Stimulated activated CD8-positive, alpha-beta memory T cell treated with anti-CD3 and anti-CD28 coated beads, Interleukin-7, amount 100 ng/mL, for 24 hours (primary cell): Measurements from ENCODE around the gene GPATCH8.

Experiments used
- DNase-seq: peaks from one replicate; pipeline ENCODE4 v3.0.0-alpha.2; 2020; ENCODE audit warnings: low read depth

The GPATCH8 gene

DNA sequence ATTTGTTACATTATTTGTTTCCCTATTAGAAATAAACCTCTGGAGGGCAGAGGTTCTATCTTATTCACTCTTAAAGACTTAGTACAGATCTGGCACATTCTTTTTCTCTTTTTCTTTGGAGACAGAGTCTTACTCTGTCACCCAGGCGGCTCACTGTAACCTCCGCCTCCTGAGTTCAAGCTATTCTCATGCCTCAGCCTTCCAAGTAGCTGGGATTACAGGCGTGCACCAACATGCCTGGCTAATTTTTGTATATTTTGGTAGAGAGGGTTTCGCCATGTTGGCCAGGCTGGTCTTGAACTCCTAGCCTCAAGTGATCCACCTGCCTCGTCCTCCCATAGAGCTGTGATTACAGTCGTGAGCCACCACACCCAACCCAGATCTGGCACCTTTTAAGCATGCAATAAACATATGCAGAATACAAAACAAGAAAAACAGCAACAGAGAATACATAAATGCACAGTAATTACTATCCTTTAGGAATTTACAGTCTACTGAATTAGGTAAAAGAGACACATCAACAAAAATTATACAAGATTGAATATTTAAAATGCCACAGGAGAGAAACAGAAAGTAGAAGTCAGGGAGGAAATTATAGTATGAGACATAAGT is 52.1 kb downstream of the GPATCH8 start:
- no peak for DNase-seq

DNA sequence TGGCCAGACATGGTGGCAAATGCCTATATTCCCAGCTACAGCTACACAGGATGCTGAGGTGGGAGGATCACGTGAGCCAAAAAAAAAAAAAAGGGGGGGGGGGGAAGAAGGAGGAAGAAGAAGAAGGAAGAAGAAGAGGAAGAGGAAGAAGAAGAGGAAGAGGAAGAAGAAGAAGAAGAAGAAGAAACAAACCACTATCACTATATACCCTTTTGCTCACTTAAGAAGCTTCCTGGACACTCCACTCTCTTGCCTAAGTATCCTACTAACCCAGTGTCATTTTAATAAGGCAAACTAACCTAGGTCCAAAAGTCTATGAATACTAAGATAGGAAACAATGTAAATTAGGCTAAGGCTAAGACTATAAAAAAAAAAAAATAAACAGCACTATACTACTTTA is 54.8 kb downstream of the GPATCH8 start:
- DNase-seq, result no peak

DNA sequence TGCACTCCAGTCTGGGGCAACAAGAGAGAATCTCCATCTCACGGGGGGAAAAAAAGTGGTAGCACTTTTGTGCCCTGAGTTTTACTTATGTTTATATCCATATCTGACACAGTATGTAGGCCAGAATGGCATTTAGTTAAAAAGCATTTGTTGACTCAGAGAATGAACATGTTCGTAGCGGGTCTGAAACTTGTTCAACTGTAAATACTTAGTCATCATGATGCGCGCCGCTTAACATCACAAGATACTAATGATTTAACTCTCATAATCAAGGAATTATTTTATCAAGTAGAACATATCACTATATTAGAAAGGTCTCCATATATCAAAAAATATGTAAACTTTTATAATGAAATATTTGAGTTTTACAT is 58.5 kb downstream of the GPATCH8 start:
- no peak for DNase-seq

DNA sequence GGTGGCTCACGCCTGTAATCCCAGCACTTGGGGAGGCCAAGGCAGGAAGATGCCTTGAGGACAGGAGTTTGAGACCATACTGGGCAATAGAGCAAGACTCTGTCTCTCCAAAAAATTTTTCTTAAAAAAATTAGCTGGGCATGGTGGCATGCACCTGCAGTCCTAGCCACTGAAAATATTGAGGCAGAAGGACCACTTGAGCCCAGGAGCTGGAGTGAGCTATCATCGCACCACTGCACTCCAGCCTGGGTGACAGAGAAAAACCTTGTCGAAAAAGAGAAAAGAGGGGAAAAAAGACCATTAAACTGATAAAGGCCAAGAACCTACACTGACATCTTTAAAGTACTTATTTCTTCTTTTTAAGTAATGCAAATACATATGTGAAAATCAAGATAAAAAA is 60.4 kb downstream of the GPATCH8 start:
- no peak for DNase-seq

DNA sequence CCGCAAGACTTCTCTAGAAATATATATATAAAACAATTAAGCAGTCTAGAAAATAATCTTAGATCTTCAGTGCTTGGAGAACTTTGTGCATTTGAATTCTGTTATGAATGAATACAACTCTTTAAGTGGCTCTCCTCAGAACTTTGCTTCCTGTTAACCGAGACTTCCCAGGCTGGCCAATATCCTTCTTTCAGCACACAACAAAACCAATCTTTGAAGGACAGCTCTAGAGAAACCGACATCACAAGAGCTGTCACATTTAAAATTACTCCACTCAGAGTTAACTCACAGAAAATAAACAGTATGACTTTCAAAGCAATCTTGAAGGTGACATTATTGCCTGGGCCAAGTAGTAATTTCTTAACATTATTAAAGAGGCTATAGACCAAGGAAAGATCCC is 64.0 kb downstream of the GPATCH8 start:
- DNase-seq, result no peak

DNA sequence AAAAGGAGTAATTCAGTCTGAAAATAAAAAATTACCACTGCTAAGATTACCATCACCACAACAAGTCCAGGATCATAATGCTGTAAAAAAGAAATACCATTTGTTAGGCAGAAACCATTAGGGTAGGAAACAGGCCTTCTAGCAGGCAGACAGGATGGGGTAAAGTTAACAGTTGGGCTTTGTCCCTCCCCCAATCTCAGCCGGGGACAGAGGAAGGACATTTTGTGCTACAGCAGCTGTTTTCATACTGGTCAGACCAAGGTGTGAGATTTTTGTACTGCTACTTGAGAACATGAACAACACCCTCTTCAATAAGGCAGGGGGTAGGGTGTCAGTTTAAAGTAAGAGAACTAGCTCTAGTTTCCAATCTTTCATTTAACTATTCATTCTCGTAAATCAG is 64.6 kb downstream of the GPATCH8 start:
- DNase-seq, result no peak

DNA sequence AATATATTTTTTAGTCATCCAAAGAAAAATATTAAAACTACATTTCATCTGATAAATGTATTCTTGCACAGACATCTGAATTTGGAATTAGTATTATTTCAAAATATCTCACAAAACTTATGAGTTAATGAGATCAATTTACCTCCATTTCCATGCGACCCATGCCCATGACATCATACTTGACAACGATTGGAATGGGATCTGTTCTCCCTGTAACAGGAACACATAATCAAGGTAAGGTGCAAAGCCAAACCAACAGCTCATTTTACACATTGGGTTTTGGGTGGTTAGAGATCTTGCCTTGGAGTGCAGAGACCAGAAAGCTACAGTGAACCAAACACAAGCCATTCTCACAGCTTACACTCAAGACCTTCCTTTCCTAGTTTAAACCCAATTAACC is 66.9 kb downstream of the GPATCH8 start:
- DNase-seq, result no peak

DNA sequence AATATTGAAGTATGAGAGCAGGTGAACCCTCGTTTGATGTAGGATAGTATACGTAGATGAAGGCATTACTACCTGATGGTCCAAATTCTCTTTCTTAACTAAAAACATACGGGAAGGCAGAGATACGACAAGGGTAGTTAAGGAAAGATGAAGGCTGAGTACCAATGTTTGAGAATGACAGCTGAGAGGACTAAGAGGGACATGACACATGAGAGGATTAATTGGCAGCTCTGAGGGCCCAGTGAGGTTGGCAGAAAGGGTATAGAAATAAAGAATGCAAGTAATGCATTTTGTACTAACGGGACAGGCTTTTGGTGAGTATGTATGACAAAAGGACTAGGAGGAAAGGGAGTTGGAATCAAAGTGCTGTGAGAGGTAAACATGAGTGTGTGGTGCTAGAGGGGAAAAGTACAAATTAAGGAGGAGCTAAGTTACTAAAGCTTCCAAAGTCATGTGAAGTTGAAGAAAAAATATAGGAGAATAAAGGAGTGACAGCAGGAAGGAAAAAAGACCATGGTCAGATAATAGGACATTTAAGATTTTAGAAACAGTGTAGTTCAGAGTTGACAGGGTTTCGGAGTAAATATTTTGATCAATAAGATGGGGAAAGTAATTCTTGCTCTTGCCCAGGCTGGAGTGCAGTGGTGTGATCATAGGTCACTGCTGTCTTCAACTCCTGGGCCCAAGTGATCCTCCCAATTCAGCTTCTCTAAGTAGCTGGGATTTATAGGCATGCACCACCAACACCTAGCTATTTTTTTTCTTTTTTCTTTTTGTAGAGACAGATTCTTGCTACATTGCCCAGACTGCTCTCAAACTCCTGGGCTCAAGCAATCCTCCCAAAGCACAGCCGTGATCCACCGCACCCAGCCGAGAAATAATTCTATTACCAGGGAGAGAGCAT is 70.7 kb downstream of the GPATCH8 start:
- DNase-seq, result no peak

DNA sequence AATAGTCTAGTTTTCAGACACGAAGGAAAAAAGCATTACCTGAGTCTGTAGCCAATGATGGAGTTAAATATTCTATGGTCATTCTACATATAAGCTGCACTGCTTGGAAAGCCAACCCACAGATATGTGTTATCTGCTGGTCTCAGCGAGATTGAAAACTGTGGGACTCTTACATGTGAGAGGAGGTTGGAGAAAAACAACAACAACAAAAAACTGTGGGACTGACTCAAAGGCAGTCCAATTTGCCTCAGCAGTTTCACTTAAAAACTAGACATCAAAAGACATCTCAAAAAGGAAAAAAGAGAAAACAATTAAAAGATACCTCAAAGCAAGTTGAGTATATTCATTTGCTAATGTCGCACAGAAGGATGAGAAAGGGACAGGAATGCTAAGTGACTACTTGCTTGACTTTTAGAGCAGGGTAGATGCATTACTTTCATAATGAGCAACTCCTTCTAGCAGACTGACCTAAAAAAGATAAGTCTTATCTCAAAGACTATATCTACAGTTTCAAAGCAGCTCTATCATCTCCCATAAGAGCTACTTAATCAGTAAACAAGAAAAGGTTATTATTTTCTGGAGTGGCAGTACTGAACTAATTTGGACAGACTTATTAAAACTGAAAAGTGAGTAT is 78.3 kb downstream of the GPATCH8 start:
- DNase-seq, result no peak

DNA sequence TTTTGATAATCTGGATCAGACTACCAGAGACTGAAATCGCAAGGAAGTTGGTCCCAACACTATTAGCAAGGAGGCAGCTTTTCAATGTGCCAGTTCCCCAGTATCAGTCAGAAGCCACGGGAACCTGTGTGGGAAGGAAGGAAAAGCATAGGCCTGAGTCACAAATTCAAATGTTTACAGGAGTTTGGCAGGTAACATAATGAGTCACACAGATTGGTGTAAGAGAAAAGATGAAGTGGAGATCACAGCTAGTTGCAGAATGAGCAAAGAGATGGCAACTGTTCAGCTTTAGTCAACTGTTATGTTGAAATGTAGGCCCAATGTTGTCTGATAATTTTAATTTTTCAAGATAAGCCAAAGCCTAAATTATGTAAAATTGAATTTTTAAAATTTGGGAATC is 85.7 kb downstream of the GPATCH8 start:
- no peak for DNase-seq

DNA sequence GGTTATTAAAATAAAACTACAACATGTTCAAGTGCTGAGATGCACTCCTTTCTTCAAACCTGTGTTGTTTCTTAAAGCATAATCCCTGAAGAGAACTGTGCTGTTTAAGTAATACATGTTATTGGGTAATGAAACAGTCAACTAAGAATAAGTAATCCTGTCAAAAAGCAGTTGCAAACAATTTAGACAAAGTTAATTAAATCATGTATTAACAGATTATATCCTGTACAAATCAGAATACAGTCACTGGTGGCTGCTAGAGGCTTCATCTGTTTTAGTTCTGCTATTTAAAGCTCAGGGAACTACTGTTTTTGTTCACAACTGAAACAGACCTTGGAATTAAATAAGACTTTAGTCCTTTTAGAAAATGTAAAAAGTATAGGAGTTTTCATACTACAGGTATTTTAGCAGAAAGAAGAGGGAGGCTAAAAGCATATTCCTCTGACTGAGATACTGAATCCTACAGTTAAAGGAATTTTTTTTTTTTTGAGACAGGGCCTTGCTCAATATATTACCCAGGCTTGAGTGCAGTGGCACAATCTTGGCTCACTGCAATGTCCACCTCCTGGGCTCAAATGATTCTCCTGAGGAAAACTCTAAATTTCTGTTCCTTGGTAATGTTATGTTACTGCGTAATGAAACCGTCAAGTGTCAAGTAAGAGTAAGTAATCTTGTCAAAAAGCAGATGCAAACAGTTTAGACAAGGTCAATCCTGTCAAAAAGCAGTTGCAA is 86.5 kb downstream of the GPATCH8 start:
- DNase-seq, result no peak

DNA sequence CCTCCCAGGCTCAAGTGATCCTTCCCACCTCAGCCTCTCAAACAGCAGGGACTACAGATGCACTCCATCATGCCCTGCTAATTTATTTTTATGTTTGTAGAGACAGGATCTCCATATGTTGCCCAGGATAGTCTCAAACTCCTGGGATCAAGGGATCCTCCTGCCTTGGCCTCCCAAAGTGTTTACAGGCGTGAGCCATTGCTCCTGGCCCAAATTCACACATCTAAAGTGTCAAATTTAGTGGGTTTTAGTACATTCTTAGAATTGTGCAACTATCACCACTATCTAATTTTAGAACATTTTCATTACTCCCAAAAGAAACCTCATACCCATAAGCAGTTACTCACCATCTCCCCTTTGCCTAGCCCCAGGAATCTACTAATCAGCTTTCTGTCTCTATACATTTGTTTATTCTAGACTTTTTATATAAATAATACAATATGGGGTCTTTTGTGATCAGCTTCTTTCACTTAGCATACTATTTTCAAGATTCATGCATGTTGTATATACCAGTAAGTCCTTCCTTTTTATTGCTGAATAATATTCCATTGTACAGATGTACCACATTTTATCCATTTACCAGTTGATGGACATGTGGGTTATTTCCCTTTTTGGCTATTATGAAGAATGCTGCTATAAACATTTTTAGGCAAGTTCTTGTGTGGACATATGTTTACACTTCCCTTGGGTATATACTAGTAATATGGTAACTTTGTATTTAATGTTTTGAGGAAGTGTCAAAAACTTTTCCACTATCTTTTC is 88.6 kb downstream of the GPATCH8 start:
- DNase-seq, result no peak

DNA sequence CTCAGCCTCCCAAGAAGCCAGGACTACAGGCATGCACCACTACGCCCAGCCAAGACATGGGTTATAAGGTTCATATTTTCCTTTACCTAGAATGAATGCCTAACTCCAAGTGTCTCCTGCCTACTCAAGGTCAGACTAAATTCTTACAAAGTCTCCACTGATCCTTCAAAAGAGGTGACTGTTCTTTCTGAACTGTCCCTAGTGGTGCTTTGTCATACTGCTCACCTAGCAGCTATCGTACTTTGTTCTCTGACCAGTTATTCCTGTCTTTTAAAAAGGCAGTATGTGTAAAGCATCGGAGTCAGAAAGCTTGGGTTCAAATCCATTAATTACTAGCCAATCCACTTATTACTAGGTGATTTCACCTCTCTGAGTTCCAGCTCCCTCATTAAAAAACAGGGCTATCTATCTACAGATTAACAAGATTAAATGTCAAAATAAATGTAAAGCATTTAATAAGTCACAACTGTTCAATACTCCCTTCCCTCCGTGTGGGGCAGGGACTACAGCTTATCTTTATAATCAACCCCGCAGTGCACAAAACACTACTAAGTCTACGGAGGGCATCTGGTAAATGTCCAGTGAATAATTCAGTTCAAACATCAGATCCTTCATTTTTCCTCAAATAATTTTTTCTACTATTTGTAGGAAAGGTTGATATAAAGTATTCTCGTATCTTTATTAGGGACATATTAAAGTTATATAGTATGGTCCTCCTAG is 93.7 kb downstream of the GPATCH8 start:
- no peak for DNase-seq

DNA sequence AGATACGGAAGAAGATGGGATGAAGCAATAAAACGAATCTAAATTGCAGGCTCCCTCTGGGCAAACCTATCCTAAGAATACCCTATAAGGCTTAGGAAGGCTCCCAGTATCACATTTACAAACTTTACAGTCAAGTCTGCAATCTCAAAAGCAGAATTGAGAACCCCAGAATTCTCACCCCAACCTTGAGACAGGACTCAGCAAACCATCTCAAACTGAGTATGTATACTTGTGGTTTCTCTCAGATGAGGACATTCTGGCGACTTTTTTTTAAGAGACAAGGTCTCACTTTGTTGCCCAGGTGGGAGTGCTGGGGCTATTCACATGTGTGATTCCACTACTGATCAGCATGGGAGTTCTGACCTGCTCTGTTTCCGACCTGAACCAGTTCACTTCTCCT is 94.4 kb downstream of the GPATCH8 start:
- no peak for DNase-seq

DNA sequence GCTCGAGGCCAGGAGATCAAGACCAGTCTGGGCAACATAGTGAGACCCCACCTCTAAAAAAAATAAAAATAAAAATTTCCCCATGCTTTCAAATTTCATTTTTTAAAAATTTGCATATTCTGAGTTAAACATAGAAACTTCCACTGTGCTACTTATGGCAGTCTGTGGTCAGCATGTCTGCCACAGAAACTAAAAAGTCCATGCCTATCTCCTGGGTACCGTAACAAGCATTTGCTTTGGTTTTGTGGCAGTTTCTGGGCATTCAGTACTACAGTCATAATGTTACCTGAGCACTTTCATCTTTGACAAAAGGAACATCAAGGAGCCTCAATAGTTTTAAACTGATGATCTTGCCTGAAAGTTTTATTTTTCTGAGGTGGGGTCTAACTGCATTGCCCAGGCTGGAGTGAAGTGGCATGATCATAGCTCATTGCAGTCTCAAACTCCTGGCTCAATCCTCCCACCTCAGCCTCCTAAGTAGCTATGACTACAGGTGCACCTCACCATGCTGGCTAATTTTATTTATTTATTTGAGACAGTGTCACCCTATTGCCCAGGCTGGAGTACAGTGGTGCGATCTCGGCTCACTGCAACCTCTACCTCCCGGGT is 100.5 kb downstream of the GPATCH8 start:
- no peak for DNase-seq

DNA sequence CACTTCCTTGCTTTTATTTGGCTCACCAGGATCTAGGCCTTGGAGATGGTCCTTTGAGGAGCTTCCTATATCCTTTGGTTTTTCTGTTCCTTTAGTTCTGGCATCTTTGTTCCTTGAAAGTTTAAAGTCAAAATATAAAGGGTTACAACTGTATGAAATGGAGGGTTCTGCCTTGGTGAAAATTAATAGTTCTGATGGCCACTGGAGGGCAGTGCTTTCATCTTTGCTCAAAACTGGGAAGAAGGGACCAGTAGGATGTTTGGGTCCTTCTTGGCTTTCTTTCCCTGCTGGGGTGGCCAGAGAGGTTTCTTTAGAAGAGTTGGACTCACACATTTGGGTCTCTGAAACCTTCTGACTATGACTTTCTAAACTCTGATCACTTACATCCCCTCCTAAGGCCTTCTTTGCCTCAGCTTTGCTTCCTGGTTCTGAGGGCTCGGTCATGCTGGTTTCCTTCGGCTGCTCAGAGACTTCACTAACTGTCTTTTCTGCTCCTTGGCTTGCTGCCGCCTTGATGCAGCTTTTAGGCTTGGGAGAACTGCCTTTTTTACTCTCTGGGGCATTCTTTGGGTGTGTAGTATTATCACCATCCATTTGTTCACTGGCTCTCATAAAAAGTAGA is 102.9 kb downstream of the GPATCH8 start:
- no peak for DNase-seq

DNA sequence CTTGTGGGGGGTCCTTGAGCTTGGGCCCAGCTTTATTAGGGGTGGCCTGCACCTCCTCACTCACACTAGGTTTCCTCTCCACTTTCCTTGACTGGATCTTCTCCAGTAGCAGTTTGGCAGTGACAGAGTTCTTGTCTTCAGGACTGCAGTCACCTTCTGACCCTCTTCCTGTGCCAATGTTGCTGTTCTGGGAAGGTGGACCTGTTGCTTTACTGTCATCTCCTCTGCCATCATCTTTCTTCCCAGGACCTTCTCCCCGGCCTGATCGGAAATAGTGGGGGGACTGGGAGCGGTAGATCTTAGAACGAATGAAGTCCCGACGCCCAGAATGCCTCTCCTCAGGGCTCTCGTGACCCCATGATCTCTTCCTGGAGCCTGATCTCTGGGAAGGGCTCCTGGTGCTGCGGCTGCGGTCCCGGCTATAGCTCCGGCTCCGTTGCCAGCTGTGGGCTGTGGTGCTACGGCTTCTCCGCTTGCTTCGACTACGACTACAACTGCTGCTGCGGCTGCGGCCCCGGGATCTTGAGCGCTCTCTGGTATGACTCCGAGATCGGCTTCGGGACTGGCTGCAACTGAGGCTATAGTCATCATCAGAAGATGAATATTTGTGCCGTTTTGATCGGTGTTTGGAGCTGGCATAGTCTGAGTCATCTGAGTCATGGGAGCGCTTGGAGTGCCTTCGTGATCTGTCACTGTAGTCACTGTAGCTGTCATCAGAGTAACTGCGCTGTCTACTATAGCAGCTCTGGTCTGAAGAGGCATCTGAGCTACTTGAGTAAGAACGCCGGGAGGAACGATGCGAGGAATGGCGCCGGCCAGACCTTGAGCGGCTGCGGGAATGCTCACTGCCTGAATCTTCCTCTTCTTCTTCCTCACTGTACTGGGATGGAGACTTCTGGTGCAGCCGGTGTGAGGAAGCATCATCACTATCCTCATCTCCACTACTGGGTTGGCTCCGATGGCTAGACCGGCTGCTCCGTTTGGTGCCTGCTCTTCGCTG is 104.2 kb downstream of the GPATCH8 start:
- DNase-seq, result no peak

DNA sequence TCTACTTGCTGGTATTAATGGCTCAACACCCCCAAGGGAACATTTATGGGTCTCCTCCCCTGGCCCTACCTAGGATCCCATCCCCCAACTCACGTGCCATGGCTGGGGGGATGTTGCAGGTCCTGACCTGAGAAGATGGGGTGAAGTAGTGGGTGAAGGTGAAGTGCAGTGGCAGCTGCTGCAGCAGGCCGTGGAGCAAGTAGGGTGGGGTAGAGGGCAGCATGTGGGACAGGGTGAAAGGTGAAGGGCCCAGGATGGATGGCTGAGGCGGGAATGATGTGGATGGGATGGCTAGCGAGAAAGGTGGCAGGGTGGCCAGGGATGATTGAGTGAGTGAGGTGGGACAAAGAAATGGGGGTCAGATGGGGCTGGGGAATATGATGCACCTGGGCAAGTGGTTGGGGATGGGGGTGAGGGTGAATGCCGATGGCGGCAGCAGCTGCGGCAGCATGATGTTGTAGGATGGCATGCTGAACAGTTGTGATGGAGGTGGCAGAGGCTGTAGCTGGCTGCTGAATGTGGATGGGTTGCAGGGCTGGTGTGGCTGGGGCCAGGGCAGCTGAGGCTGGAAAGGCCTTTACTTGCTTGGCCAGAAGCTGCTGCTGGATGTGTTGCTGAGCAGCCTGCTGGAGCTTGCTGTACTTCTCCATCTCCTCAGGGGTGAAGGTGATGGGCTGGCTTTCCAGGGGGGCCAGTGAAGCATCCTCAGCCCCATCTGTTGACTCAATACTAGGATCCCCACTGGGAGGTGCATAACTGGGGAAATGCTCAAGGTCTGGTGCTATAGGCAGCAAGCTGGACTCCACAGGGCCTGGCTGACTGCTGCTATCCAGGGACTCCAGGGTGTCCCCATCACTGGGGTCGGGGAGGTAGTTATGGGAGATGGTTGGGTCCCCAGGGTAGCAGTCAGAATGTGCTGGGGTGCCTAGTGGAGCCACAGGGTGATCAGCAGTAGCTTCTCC is 105.4 kb downstream of the GPATCH8 start:
- no peak for DNase-seq
